ENCODE data around the gene UGT3A1. TPM values are rescaled to one million over a fixed set of nuclear protein-coding genes. Genes with fewer than 3 reads are reported as not detected.

Gene UGT3A1
- total RNA-seq, 1 experiment from 2014 or later: not detected

GRCh38 chr5:35971878-35972210 is 19.3 kb downstream of the UGT3A1 start:
- no TSS peak for BruUV-seq (replicated peaks)
- POLR2A ChIA-PET: no interaction called here
- Histone ChIP-seq H3K4me3 (replicated peaks in 1 of 2; ENCODE audit: low read depth in 1 of 2, low read length in 2 of 2) (no peak overlapping the region), H3K4me2 (ENCODE audit: low read length) (no peak overlapping the region), H3K9ac (ENCODE audit: low read length) (no peak overlapping the region), H3K9me2 (ENCODE audit: insufficient read depth) (no peaks in the 10 kb centered on the region), H2AFZ (ENCODE audit: low read depth, low read length, poor library complexity, severe bottlenecking) (no peak overlapping the region), H3K4me1 (ENCODE audit: control insufficient read depth in 1 of 2, insufficient read depth in 2 of 2, low read length in 2 of 2) (no peaks in the 10 kb centered on the region), H3K27ac (ENCODE audit: low read depth, low read length) (no peak overlapping the region), H3K36me3 (ENCODE audit: control insufficient read depth in 1 of 2, insufficient read depth in 2 of 2, low read length in 2 of 2) (no peaks in the 10 kb centered on the region), H3K9me3 (ENCODE audit: control insufficient read depth in 1 of 2, insufficient read depth in 1 of 2, low read depth in 1 of 2, low read length in 2 of 2) (no peaks in the 10 kb centered on the region), H3K79me2 (ENCODE audit: insufficient read depth, low read length) (no peaks in the 10 kb centered on the region), H3K27me3 (ENCODE audit: insufficient read depth, low read length) (no peaks in the 10 kb centered on the region; the same call in 1 of the 2 replicates), H4K20me1 (ENCODE audit: insufficient read depth) (no peaks in the 10 kb centered on the region)
- DNase-seq (ENCODE audit: low read depth, low spot score) (no peak), ATAC-seq (no peak)
- CTCF ChIA-PET: no interaction called here
- RAD21 ChIA-PET (ENCODE audit: low non-redundant PET in 1 of 2, low total read pairs in 2 of 2, uncharacterized antibody in 2 of 2, unreplicated experiment in 2 of 2): no interaction called here
- intact Hi-C loops (cut with micrococcal nuclease): no loop called here
- no peak for TF ChIP-seq MAX (IDR thresholded peaks at IDR 0.05)
- TF ChIP-seq CEBPB (IDR thresholded peaks at IDR 0.05; ENCODE audit: low read depth): no peak
- TF ChIP-seq SIN3A (IDR thresholded peaks at IDR 0.05; ENCODE audit: low read depth): no peak
- no peak for TF ChIP-seq ATF3 (IDR thresholded peaks at IDR 0.05)
- no peak for TF ChIP-seq SRF (IDR thresholded peaks at IDR 0.05; ENCODE audit: low read depth)
- TF ChIP-seq ZFX (IDR thresholded peaks at IDR 0.05): no peak
- TF ChIP-seq POLR2A (IDR thresholded peaks at IDR 0.05; ENCODE audit: borderline replicate concordance, extremely low read depth, insufficient read depth, insufficient read length): no peak
- no peak for TF ChIP-seq POLR2AphosphoS5 (IDR thresholded peaks at IDR 0.05; ENCODE audit: low read depth, low read length)
- no peak for TF ChIP-seq RAD21 (IDR thresholded peaks at IDR 0.05; ENCODE audit: low read depth)
- TF ChIP-seq SP1 (IDR thresholded peaks at IDR 0.05; ENCODE audit: low read depth): no peak
- TF ChIP-seq REST (IDR thresholded peaks at IDR 0.05; ENCODE audit: low read depth): no peak
